B cell (primary cell): Measurements from ENCODE around the gene CDK10. TPM values are rescaled to one million over a fixed set of nuclear protein-coding genes. Genes with fewer than 3 reads are reported as not detected.

Source experiments
- ATAC-seq: fragments of 200-7000 bp; cut with Tn5 transposase; one replicate; pipeline ENCODE4 v1.10.0; 2021; ENCODE audit warnings: low read depth, mild to moderate bottlenecking, moderate number of reproducible peaks, moderate library complexity
- CTCF ChIA-PET: fragments of 350-600 bp; sonication (Branson Sonifier 250); formaldehyde crosslinking; loops from one replicate; lab custom pipeline; 2021; ENCODE audit warnings: antibody characterized with exemption, inconsistent platforms; lab: Charles Lee
- POLR2A ChIA-PET: fragments of 350-600 bp; sonication (Branson Sonifier 250); formaldehyde crosslinking; loops from one replicate; lab custom pipeline; 2021; ENCODE audit warnings: antibody characterized with exemption; lab: Charles Lee
- DNase-seq: peaks from one replicate; pipeline ENCODE4 v3.0.0; 2013
- H2AFZ ChIP-seq: 2 replicates; pipeline ENCODE4 v1.6.1; 2012; ENCODE audit warnings: mild to moderate bottlenecking, low read depth, low read length; ENCODE audit not compliant: insufficient read depth, poor library complexity, severe bottlenecking
- H3K27ac ChIP-seq, 2 donors: 1 replicate in 1 of 2; 2 replicates in 1 of 2; pipeline ENCODE4 v1.5.1; 2012 to 2013; ENCODE audit warnings: low read length in 2 of 2, mild to moderate bottlenecking in 2 of 2, moderate library complexity in 1 of 2
- H3K27me3 ChIP-seq, 4 experiments: fragments of 200-600 bp in 1 of 4; sonication (generic) in 1 of 4; replicated peaks in 1 of 4; 1 replicate in 2 of 4; 2 replicates in 2 of 4; pipeline versions ENCODE4 v1.6.1 to v1.7.0; 2013 to 2016; ENCODE audit warnings: low read length in 3 of 4, mild to moderate bottlenecking in 2 of 4, mixed read lengths in 1 of 4, moderate library complexity in 1 of 4; ENCODE audit not compliant: insufficient read depth in 4 of 4, control insufficient read depth in 3 of 4; ENCODE audit errors: control extremely low read depth in 1 of 4
- H3K36me3 ChIP-seq, 2 experiments: replicated peaks in 1 of 2; 1 replicate in 1 of 2; 2 replicates in 1 of 2; pipeline versions ENCODE4 v1.6.1 to v1.7.1; 2013; ENCODE audit warnings: low read length in 1 of 2; ENCODE audit not compliant: insufficient read depth in 2 of 2, control insufficient read depth in 1 of 2; ENCODE audit errors: control extremely low read depth in 1 of 2, extremely low read depth in 1 of 2
- H3K4me1 ChIP-seq, 2 donors: fragments of 200-600 bp in 1 of 2; sonication (generic) in 1 of 2; 1 replicate in 1 of 2; 2 replicates in 1 of 2; pipeline versions ENCODE4 v1.5.1 to v1.6.1; 2013 to 2017; ENCODE audit warnings: low read length in 2 of 2; ENCODE audit not compliant: control insufficient read depth in 2 of 2, insufficient read depth in 2 of 2
- H3K4me2 ChIP-seq: replicated peaks from 2 replicates; pipeline ENCODE3; 2012; ENCODE audit warnings: mild to moderate bottlenecking, low read depth, low read length; ENCODE audit not compliant: poor library complexity, severe bottlenecking
- H3K4me3 ChIP-seq, 5 experiments: fragments of 200-600 bp in 1 of 5; sonication (generic) in 1 of 5; 1 replicate in 3 of 5; 2 replicates in 2 of 5; pipeline versions ENCODE4 v1.5.1 to v1.7.0; 2011 to 2016; ENCODE audit warnings: low read length in 4 of 5, mild to moderate bottlenecking in 4 of 5, low read depth in 2 of 5, control low read depth in 1 of 5, moderate library complexity in 1 of 5; ENCODE audit not compliant: insufficient read depth in 1 of 5; ENCODE audit errors: control extremely low read depth in 1 of 5, extremely low read depth in 1 of 5
- H3K79me2 ChIP-seq: fragments of 200-600 bp; sonication (generic); one replicate; pipeline ENCODE4 v1.6.0; 2016; ENCODE audit warnings: low read length; ENCODE audit not compliant: control insufficient read depth, insufficient read depth
- H3K9ac ChIP-seq: fragments of 200-600 bp; sonication (generic); 2 replicates; pipeline ENCODE4 v1.6.1; 2017; ENCODE audit warnings: mild to moderate bottlenecking, low read length, moderate library complexity
- H3K9me3 ChIP-seq, 3 donors: one replicate each; pipeline versions ENCODE4 v1.6.1 to v1.7.1; 2013; ENCODE audit warnings: low read length in 2 of 3; ENCODE audit not compliant: control insufficient read depth in 2 of 3, insufficient read depth in 1 of 3; ENCODE audit errors: control extremely low read depth in 1 of 3
- H4K20me1 ChIP-seq: 2 replicates; pipeline ENCODE4 v1.6.0; 2012; ENCODE audit warnings: mild to moderate bottlenecking, low read length; ENCODE audit not compliant: insufficient read depth, control insufficient read depth, poor library complexity, severe bottlenecking
- H3K27ac Mint-ChIP-seq: one replicate; pipeline ENCODE4 v1.8.0; 2021; ENCODE audit warnings: mixed read lengths
- H3K27me3 Mint-ChIP-seq: one replicate; pipeline ENCODE4 v1.8.0; 2021; ENCODE audit warnings: mixed read lengths
- H3K4me1 Mint-ChIP-seq: one replicate; pipeline ENCODE4 v1.8.0; 2021; ENCODE audit warnings: mixed read lengths
- H3K4me3 Mint-ChIP-seq: one replicate; pipeline ENCODE4 v1.8.0; 2021; ENCODE audit warnings: mixed read lengths
- H3K9me3 Mint-ChIP-seq: one replicate; pipeline ENCODE4 v1.8.0; 2022; ENCODE audit warnings: mixed read lengths; ENCODE audit not compliant: insufficient read depth
- EZH2 ChIP-seq: IDR thresholded peaks from 2 replicates; pipeline ENCODE4 v1.6.1; 2012; ENCODE audit warnings: borderline replicate concordance, low read depth, mild to moderate bottlenecking, moderate library complexity, low read length; ENCODE audit not compliant: insufficient read depth, poor library complexity, severe bottlenecking
- WGBS: methylation state at CpG from one replicate; pipeline ENCODE4 v1.1.5; 2013; ENCODE audit warnings: missing lambda C conversion rate; ENCODE audit not compliant: insufficient coverage; 5-methylcytosine and 5-hydroxymethylcytosine counted together
- intact Hi-C: fragments of 100-400 bp; cut with micrococcal nuclease; formaldehyde crosslinking; loops from one replicate; pipeline ENCODE4 v1.10.0; 2022
- polyA plus RNA-seq: library from polyadenylated mRNA; depleted of rRNA; stranded (reverse); fragments of >200 nt; gene quantifications from 2 replicates; pipeline ENCODE4 v1.2.3, GENCODE V29; 2012
- total RNA-seq, 2 donors: library from RNA; stranded (reverse); fragments of 120-200 nt in 1 of 2; gene quantifications; 1 replicate in 1 of 2; 2 replicates in 1 of 2; pipeline versions ENCODE4 v1.2.3 to v1.2.4, GENCODE V29; 2013 to 2022
- TF ChIP-seq, protein P1 (sequence below): fragments of 200-600 bp; IDR thresholded peaks from one replicate; pipeline ENCODE4 v1.8.0; 2022; ENCODE audit warnings: antibody characterized with exemption, mild to moderate bottlenecking

The CDK10 gene
- total and polyA plus RNA-seq, 2 donors (not counting 1 experiment from before 2014, with no cell fraction given), result 114 to 145 TPM

DNA sequence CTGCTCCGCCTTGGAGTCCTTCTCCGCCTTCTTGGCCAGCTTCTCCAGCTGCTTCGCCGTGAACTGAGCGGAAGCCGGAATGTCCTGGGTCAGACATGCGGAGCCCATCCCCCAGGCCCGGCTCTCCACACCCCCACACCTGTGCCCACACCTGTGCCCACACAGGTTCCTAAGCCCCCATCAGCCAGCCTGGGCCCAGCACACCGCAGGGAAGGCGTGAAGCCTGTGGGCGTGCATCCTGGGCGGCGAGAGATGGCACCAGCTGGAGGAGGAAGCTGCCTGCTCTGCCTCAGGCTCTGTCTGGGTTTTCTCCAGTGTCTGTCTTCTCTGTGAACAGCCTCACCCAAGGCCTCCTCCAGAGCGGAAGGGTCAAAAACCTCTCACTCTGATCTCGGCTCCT is 34.9 kb upstream of the CDK10 start:
- no peak overlapping the region for H3K27ac ChIP-seq
- 96% methylated on average over 15 of the region's 15 CpGs for WGBS
- H3K27me3 ChIP-seq, result no peaks in the 10 kb centered on the region
- peaks cover 2 to 29% of the 10 kb centered on the region in 2 experiments for H3K36me3 ChIP-seq
- H2AFZ ChIP-seq, result no peak overlapping the region
- H3K27me3 Mint-ChIP-seq, result no peaks in the 10 kb centered on the region
- ChIA-PET CTCF (no interaction called here), POLR2A (no interaction called here)
- intact Hi-C loops, result loop anchor here (10.0 kb wide), 1 partner anchor 407 kb away; no protein-coding TSS in a partner anchor
- H3K9ac ChIP-seq, result no peak overlapping the region
- no peak overlapping the region for H3K4me3 Mint-ChIP-seq
- peaks cover 35% of the 10 kb centered on the region for H3K79me2 ChIP-seq
- no peak for ATAC-seq
- no peak overlapping the region for H3K27ac Mint-ChIP-seq
- peaks cover 15% of the 10 kb centered on the region for H3K4me1 Mint-ChIP-seq
- DNase-seq, result no peak
- no peak for TF ChIP-seq EZH2
- TF ChIP-seq, protein P1, sequence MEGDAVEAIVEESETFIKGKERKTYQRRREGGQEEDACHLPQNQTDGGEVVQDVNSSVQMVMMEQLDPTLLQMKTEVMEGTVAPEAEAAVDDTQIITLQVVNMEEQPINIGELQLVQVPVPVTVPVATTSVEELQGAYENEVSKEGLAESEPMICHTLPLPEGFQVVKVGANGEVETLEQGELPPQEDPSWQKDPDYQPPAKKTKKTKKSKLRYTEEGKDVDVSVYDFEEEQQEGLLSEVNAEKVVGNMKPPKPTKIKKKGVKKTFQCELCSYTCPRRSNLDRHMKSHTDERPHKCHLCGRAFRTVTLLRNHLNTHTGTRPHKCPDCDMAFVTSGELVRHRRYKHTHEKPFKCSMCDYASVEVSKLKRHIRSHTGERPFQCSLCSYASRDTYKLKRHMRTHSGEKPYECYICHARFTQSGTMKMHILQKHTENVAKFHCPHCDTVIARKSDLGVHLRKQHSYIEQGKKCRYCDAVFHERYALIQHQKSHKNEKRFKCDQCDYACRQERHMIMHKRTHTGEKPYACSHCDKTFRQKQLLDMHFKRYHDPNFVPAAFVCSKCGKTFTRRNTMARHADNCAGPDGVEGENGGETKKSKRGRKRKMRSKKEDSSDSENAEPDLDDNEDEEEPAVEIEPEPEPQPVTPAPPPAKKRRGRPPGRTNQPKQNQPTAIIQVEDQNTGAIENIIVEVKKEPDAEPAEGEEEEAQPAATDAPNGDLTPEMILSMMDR, result no peak
- peaks cover 42% of the 10 kb centered on the region for H4K20me1 ChIP-seq
- no peaks in the 10 kb centered on the region for H3K9me3 ChIP-seq
- H3K4me3 ChIP-seq, result no peak overlapping the region
- peaks cover 4 to 5% of the 10 kb centered on the region in 2 donors for H3K4me1 ChIP-seq
- no peak overlapping the region for H3K4me2 ChIP-seq
- H3K9me3 Mint-ChIP-seq, result no peaks in the 10 kb centered on the region

DNA sequence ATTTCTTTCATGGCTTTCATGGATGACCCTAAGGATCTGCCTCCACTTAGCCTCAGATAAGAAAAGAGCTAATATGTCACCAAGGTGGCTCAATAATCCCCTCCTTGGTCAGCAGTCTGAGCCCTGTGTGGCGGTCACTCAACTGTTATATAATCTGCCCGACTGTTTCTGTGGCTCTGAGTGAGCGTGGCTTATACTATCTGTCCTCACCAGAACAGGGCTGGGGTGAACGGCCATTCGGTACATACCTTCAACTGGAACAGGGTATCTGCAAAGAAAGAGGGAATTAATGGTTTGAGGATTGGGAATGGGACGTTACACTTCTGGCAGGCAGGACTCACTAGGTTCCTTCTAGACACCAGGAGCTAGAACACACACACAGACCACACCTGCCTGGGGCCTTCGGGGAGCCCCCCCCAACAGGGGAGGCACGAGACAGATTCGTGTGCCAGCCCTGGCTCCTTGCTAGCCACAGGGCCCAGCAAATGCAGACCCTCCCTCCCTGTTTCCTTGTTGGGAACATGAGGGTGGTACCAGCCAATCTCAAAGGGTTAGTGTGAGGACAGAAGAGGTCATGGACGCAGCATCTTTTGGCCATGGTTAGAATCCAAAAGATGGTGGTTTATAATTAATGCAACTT is 32.7 kb upstream of the CDK10 start:
- no peaks in the 10 kb centered on the region for H3K9me3 ChIP-seq
- peaks cover 14 to 18% of the 10 kb centered on the region in 2 donors for H3K4me1 ChIP-seq
- no peaks in the 10 kb centered on the region for H3K27me3 ChIP-seq
- intact Hi-C loops, result loop anchor here (10.0 kb wide), 1 partner anchor 409 kb away; no protein-coding TSS in a partner anchor
- H3K27ac Mint-ChIP-seq, result no peak overlapping the region
- peaks cover 54% of the 10 kb centered on the region for H3K79me2 ChIP-seq
- H3K4me3 ChIP-seq, result no peak overlapping the region
- 100% methylated on average over 6 of the region's 10 CpGs for WGBS
- ATAC-seq, result no peak
- H2AFZ ChIP-seq, result no peak overlapping the region
- ChIA-PET CTCF (interaction anchor here (0.6 kb wide), 1 partner anchor 1861 kb away, joined by 3 read pairs; no protein-coding TSS in a partner anchor), POLR2A (no interaction called here)
- no peak overlapping the region for H3K27ac ChIP-seq
- peaks cover 25% of the 10 kb centered on the region for H3K4me1 Mint-ChIP-seq
- no peak for DNase-seq
- H3K36me3 ChIP-seq, result peaks cover 2 to 21% of the 10 kb centered on the region in 2 experiments
- no peaks in the 10 kb centered on the region for H3K9me3 Mint-ChIP-seq
- H3K27me3 Mint-ChIP-seq, result no peaks in the 10 kb centered on the region
- no peak for TF ChIP-seq EZH2
- TF ChIP-seq, protein P1, result no peak
- H3K4me2 ChIP-seq, result no peak overlapping the region
- peak overlapping the region; percentile 39 for H3K4me3 Mint-ChIP-seq
- no peak overlapping the region for H3K9ac ChIP-seq
- H4K20me1 ChIP-seq, result peaks cover 46% of the 10 kb centered on the region
